IPS-18c (cell line): ENCODE data around the gene VPS26B.

Source experiments
- H3K4me3 ChIP-seq: 2 replicates; pipeline ENCODE4 v1.7.0; 2013; ENCODE audit warnings: low read depth, mild to moderate bottlenecking, low read length, moderate library complexity; ENCODE audit not compliant: insufficient read depth
- H3K9me3 ChIP-seq: one replicate; pipeline ENCODE4 v1.6.1; 2013; ENCODE audit warnings: mild to moderate bottlenecking, low read length, moderate library complexity; ENCODE audit not compliant: control insufficient read depth, insufficient read depth

VPS26B gene

GRCh38 chr11:134226806-134227325 is 2.4 kb downstream of the VPS26B start:
- Histone ChIP-seq H3K4me3 (no peak overlapping the region), H3K9me3 (peaks cover 2% of the 10 kb centered on the region)

- H3K4me3 ChIP-seq, result no peak overlapping the region
- H3K9me3 ChIP-seq, result no peaks in the 10 kb centered on the region
These were observed 4.2 kb downstream of the VPS26B start for GRCh38 chr11:134228625-134229024.

- Histone ChIP-seq H3K4me3 (no peak overlapping the region), H3K9me3 (no peaks in the 10 kb centered on the region)
These were observed 4.8 kb downstream of the VPS26B start for GRCh38 chr11:134229126-134229790.

GRCh38 chr11:134230339-134230738 is 5.9 kb downstream of the VPS26B start:
- H3K9me3 ChIP-seq, result no peaks in the 10 kb centered on the region
- no peak overlapping the region for H3K4me3 ChIP-seq

GRCh38 chr11:134231958-134232659 is 7.6 kb downstream of the VPS26B start:
- Histone ChIP-seq H3K9me3 (no peaks in the 10 kb centered on the region), H3K4me3 (no peak overlapping the region)

GRCh38 chr11:134233729-134234179 is 9.3 kb downstream of the VPS26B start:
- Histone ChIP-seq H3K9me3 (no peaks in the 10 kb centered on the region), H3K4me3 (no peak overlapping the region)

GRCh38 chr11:134235399-134235798 is 10.9 kb downstream of the VPS26B start:
- Histone ChIP-seq H3K9me3 (no peaks in the 10 kb centered on the region), H3K4me3 (no peak overlapping the region)

- H3K4me3 ChIP-seq, result no peak overlapping the region
- no peaks in the 10 kb centered on the region for H3K9me3 ChIP-seq
These were observed 12.5 kb downstream of the VPS26B start for GRCh38 chr11:134236834-134237556.

GRCh38 chr11:134237557-134237922 is 13.1 kb downstream of the VPS26B start:
- Histone ChIP-seq H3K4me3 (no peak overlapping the region), H3K9me3 (no peaks in the 10 kb centered on the region)

GRCh38 chr11:134238956-134239355 is 14.5 kb downstream of the VPS26B start:
- H3K9me3 ChIP-seq, result no peaks in the 10 kb centered on the region

GRCh38 chr11:134240592-134240991 is 16.1 kb downstream of the VPS26B start:
- no peaks in the 10 kb centered on the region for H3K9me3 ChIP-seq
- no peak overlapping the region for H3K4me3 ChIP-seq

More at GRCh38 chr11:134238956-134239355, 14.5 kb downstream of the VPS26B start:
- H3K4me3 ChIP-seq, result no peak overlapping the region

GRCh38 chr11:134242376-134242775 is 17.9 kb downstream of the VPS26B start:
- no peaks in the 10 kb centered on the region for H3K9me3 ChIP-seq
- H3K4me3 ChIP-seq, result no peak overlapping the region

GRCh38 chr11:134243913-134244312 is 19.4 kb downstream of the VPS26B start:
- H3K9me3 ChIP-seq, result no peaks in the 10 kb centered on the region

GRCh38 chr11:134244593-134244992 is 20.1 kb downstream of the VPS26B start:
- Histone ChIP-seq H3K4me3 (no peak overlapping the region), H3K9me3 (no peaks in the 10 kb centered on the region)

More at GRCh38 chr11:134243913-134244312, 19.4 kb downstream of the VPS26B start:
- H3K4me3 ChIP-seq, result no peak overlapping the region

GRCh38 chr11:134245434-134245833 is 21.0 kb downstream of the VPS26B start:
- Histone ChIP-seq H3K9me3 (no peaks in the 10 kb centered on the region), H3K4me3 (no peak overlapping the region)

GRCh38 chr11:134246100-134246499 is 21.6 kb downstream of the VPS26B start:
- H3K9me3 ChIP-seq, result no peaks in the 10 kb centered on the region
- H3K4me3 ChIP-seq, result no peak overlapping the region

GRCh38 chr11:134246678-134247077 is 22.2 kb downstream of the VPS26B start:
- H3K4me3 ChIP-seq, result no peak overlapping the region
- H3K9me3 ChIP-seq, result no peaks in the 10 kb centered on the region
